RWPE1 (cell line): ENCODE results near the gene FAM9A.
"Not testable (repeated sequence)": the region's sequence is repeated elsewhere in the genome, so short reads cannot be mapped to it uniquely, and the experiment has no call there.

Source experiments
- CTCF ChIA-PET: fragments of 350-600 bp; sonication (Branson Sonifier 250); formaldehyde crosslinking; extraction: SDS; loops from one replicate; lab custom pipeline; 2021; lab: Yijun Ruan, JAX
- POLR2A ChIA-PET: fragments of 400-600 bp; formaldehyde crosslinking; extraction: SDS; loops from one replicate; lab custom pipeline; 2020; ENCODE audit warnings: antibody characterized with exemption; ENCODE audit not compliant: low non-redundant PET; lab: Yijun Ruan, JAX
- DNase-seq: peaks from one replicate; pipeline ENCODE4 v3.0.0; 2012; ENCODE audit warnings: low spot score
- H3K27ac ChIP-seq: fragments of 450-650 bp; 2 replicates; pipeline ENCODE4 v1.5.1; 2017
- TF ChIP-seq, protein P1 (sequence below): fragments of 450-650 bp; conservative IDR thresholded peaks from 2 replicates; pipeline ENCODE4 v1.5.1; 2017; ENCODE audit warnings: low read depth, mild to moderate bottlenecking

FAM9A gene

DNA sequence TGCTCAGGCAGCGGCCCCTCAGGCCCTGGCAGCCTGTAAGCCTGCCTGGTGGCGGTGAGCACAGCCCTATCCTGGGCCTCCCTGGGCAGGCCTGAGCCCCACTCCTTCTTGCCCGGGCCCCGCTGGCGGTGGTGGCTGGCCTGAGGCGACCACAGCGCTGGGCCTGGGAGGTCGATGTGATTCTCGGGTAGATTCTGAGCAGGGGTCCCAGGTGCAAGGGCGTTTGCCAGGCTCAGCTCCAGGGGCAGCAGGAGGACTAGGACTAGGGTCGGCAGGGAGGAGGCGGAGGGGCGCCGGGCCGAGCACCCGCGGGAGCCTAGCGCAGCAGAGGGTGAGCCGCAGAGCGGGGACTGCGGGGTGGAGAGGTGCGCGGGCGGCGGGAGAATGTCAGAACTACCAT is 17.0 kb downstream of the FAM9A start:
- no peak overlapping the region for H3K27ac ChIP-seq
- TF ChIP-seq, protein P1, sequence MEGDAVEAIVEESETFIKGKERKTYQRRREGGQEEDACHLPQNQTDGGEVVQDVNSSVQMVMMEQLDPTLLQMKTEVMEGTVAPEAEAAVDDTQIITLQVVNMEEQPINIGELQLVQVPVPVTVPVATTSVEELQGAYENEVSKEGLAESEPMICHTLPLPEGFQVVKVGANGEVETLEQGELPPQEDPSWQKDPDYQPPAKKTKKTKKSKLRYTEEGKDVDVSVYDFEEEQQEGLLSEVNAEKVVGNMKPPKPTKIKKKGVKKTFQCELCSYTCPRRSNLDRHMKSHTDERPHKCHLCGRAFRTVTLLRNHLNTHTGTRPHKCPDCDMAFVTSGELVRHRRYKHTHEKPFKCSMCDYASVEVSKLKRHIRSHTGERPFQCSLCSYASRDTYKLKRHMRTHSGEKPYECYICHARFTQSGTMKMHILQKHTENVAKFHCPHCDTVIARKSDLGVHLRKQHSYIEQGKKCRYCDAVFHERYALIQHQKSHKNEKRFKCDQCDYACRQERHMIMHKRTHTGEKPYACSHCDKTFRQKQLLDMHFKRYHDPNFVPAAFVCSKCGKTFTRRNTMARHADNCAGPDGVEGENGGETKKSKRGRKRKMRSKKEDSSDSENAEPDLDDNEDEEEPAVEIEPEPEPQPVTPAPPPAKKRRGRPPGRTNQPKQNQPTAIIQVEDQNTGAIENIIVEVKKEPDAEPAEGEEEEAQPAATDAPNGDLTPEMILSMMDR: no peak
- POLR2A ChIA-PET: no interaction called here
- CTCF ChIA-PET: no interaction called here
- no peak for DNase-seq

DNA sequence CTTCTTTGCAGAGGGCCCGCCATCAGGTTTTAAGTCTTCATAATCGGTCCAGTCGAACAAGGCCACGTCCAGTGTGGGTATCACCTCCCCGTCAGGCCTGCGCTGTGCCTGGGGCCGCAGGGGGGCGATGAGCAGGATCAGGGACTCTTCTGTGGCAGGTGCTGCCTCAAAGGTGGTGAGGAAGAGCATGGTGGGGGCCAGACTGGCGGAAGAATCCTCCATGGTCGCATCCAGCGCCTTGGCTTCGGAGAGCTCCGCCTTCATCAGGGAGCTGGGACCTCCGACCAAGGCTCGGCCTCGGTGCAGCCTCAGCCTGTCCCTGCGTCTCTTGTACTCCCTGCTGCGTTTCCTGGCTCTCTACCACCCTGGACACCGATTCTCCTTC is 17.5 kb downstream of the FAM9A start:
- POLR2A ChIA-PET: no interaction called here
- TF ChIP-seq, protein P1: no peak
- CTCF ChIA-PET: no interaction called here
- DNase-seq: no peak
- H3K27ac ChIP-seq: no peak overlapping the region

DNA sequence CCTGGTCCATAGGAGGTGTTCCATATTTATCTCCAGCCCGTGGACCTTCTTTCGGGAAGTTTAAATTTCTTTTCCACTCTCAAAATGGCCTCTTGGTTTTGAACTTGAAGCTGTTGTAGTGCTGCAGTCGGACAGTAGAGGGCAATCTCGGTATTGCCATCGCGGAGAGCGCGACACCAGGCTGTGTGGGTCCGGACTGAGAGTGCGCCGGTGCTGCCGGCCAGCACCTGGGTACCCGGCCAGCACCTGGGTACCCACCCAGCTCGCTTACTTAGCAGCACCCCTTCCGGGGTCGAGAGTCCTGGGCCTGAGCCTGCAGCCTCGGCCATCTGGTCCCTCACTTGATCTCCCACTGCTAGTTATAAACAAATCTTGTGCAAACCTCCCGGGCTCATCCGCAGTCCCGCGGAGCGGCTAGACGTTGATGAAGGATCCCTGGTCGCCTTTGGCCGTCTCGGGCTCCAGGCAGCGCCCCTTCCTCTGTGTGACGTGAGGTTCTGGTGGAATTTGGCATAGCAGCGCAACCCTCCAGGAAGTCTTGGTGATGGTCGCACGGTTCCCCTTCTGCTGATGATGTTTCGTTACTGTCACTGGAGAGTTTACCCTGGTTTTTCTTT is 18.0 kb downstream of the FAM9A start:
- no peak overlapping the region for H3K27ac ChIP-seq
- CTCF ChIA-PET: interaction anchor here (0.6 kb wide), 1 partner anchor 55 kb away, joined by 3 read pairs; no protein-coding TSS in a partner anchor
- no peak for DNase-seq
- POLR2A ChIA-PET: no interaction called here
- TF ChIP-seq, protein P1: no peak

DNA sequence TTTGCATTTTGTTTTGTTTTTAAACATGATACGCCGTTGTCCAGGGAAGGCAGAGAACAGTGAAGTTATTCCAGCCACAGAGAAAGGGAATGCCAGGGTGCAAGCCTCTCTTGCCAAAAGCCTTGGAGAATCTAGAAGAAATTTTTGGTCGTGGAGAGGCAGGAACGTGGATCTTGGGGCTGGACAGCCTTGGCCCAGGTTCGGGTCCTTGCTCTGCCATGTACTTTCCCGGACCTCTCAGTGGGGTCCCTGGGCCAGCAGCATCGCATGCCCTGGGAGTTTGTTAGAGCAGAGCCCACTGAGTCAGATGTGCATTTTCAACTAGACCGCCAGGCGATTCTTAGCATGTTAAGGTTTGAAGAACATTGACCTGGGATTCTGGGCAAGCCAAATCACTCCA is 18.6 kb downstream of the FAM9A start:
- DNase-seq: no peak
- H3K27ac ChIP-seq: no peak overlapping the region
- ChIA-PET CTCF (no interaction called here), POLR2A (no interaction called here)
- TF ChIP-seq, protein P1: no peak

DNA sequence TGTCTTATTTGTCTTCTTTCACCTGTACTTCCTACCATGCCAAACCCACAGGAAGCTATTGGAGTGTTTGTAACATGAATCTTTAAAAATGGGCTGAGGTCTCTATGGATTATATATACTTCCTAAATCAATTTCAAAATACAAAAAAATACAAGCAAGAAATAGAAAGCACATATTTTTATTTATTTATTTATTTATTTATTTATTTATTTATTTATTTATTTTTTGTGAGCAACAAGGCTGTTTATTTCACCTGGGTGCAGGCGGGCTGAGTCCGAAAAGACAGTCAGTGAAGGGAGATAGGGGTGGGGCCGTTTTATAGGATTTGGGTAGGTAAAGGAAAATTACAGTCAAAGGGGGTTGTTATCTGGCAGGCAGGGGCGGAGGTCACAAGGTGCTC is 19.3 kb downstream of the FAM9A start:
- H3K27ac ChIP-seq, DNase-seq, POLR2A ChIA-PET, CTCF ChIA-PET: not testable (repeated sequence)

DNA sequence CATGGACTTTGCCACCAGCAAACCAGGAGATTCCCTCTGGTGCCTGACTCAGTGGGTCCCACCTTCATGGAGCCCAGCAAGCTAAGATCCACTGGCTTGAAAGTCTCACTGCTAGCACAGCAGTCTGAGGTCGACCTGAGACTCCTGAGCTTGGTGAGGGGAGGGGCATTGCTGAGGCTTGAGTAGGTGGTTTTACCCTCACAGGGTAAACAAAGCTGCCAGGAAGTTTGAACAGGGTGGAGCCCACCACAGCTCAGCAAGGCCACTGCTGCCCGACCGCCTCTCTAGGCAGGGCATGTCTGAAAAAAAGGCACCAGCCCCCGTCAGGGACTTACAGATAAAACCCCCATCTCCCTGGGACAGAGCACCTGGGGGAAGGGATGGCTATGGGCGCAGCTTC is 28.1 kb downstream of the FAM9A start:
- ChIA-PET CTCF (no interaction called here), POLR2A (no interaction called here)
- H3K27ac ChIP-seq: no peak overlapping the region
- DNase-seq: no peak
- TF ChIP-seq, protein P1: no peak

DNA sequence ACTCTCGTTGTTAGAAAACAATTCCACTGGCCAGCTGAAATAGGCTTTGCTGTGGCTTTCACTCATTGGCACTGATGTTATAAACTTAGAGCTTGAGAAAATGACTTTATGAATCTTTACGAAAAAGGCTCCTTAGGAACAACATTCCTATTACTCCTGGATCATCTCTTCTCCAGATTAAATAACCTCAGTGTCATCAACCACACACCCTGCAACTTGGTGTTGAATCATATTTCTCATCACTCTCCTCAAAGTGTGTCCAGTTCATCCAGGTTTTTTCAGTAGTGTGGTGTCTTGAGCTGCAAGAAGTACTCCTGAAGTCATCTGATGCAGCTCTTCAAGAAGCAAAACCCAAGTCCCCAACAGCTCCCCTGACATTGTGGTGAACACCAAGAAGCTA is 41.2 kb downstream of the FAM9A start:
- DNase-seq: no peak
- ChIA-PET POLR2A (no interaction called here), CTCF (no interaction called here)
- TF ChIP-seq, protein P1: no peak
- no peak overlapping the region for H3K27ac ChIP-seq

DNA sequence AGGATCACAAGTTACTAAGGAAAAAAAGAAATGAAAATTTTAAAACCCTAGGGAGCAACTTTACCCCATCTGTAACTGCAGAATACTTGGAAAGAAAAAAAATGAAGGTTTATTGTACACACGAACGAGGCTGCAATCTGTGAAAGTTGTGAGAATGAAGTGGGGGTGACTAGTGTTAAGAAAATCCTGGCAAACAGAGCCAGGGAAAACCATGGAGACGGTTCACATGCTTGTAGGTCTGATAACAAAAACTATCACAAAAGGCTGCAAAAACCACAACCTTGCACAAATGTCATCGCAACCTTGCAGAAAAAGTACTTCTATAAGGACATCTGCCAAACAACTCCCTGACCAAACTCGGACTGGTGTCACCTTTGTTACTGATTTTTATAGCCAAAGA is 42.5 kb downstream of the FAM9A start:
- CTCF ChIA-PET, H3K27ac ChIP-seq, DNase-seq, POLR2A ChIA-PET: not testable (repeated sequence)

DNA sequence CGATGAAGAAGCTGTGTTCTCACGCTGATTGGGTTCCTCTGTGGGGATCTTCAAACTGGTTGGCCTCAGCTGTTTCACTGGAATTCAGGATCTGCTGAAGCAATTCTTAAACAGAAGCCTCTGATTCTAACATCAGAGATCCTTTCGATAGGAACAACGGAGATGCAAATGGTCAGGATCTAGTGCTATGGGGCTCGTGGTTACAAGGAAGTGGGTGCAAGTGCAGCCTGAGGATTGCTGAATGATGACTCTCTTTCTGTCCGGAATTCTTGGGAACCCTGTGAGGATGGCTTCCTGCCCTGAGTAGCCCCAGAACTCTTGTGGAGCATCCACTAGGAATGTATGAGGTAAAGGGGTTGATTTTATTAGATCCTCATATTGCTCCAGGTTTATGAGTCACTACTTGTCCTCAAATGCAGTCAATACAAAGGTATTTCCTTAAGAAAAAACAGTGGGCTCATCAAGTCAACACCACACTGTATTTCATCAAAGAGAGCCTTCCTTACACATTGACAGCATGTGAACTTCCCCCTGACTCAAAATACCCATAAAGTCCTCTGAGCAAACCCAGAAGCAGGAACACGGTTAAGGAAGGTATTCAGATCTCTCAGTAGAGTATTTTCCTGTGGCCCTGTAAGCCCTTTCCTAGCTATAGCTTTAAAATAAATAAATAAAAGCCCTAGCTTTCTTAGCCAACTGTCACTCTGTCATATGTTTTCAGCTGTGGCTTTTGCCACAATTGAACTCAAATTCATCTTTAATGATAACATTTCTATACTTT is 43.4 kb downstream of the FAM9A start:
- CTCF ChIA-PET, DNase-seq, POLR2A ChIA-PET, H3K27ac ChIP-seq: not testable (repeated sequence)
